Cardiac fibroblast (primary cell): ENCODE results near the gene SYDE2.
"Not testable (repeated sequence)": the region's sequence is repeated elsewhere in the genome, so short reads cannot be mapped to it uniquely, and the experiment has no call there.

ENCODE experiments used
- DNase-seq, 2 donors: peaks; one replicate each; pipeline versions ENCODE4 v3.0.0 to v3.0.0-alpha.2; 2010; ENCODE audit warnings: low read depth in 2 of 2
- H3K4me3 ChIP-seq, 2 donors: replicated peaks in 1 of 2; 1 replicate in 1 of 2; 2 replicates in 1 of 2; pipeline ENCODE4 v1.5.1; 2011; ENCODE audit warnings: low read depth in 2 of 2, low read length in 2 of 2, mild to moderate bottlenecking in 2 of 2, moderate library complexity in 1 of 2
- CTCF ChIP-seq: IDR thresholded peaks from one replicate; pipeline ENCODE4 v1.5.1; 2011; ENCODE audit warnings: low read depth, mild to moderate bottlenecking, low read length, inconsistent platforms

SYDE2 gene

DNA sequence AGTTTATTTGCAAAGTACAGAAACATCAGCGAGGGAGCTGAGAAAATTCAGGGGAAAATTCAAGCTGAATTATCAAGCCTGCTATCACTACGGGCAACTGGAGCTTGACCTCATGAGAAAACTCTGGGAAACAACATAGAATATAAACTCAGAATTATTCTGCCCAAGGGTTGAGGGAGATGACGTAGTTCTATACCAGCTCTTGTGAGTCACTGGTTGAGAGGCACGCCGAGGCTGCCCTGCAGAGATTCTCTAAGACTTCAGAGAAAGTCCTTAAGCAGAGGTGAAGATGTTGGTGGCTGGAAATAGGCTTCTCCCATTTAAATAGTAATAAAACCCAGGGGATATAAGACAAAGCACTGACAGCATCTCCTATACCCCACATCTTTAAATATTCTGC lies 12.3 kb downstream of the SYDE2 start:
- TF ChIP-seq CTCF, result no peak
- no peak for DNase-seq
- H3K4me3 ChIP-seq, result no peak overlapping the region

DNA sequence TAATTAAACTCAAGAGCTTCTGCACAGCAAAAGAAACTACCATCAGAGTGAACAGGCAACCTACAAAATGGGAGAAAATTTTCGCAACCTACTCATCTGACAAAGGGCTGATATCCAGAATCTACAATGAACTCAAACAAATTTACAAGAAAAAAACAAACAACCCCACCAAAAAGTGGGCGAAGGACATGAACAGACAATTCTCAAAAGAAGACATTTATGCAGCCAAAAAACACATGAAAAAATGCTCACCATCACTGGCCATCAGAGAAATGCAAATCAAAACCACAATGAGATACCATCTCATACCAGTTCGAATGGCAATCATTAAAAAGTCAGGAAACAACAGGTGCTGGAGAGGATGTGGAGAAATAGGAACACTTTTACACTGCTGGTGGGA lies 13.8 kb downstream of the SYDE2 start:
- H3K4me3 ChIP-seq, DNase-seq: not testable (repeated sequence)

GRCh38 chr1:85184245-85184644 lies 16.6 kb downstream of the SYDE2 start:
- no peak overlapping the region for H3K4me3 ChIP-seq
- TF ChIP-seq CTCF, result no peak
- no peak for DNase-seq

DNA sequence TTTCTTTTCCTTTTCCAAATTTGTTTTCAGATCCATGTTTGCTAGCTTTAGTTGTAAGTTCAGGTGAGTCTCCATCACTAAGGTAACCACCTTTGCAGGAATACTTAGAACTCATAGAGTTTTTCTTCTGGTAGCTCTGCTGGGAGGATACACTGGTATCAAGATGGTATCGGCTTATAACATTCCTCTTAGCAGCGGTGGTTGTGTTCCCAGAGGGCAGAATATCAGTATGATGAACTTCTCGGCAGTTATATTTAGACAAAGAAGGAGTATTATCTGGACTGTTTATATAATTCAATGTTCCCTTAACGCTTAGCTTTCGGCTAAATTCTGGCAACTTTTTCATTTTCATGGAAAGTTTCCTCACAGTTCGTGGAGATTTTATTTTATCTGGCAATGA lies 18.1 kb downstream of the SYDE2 start:
- H3K4me3 ChIP-seq, result no peak overlapping the region
- no peak for TF ChIP-seq CTCF
- no peak for DNase-seq

GRCh38 chr1:85180869-85181268 lies 19.9 kb downstream of the SYDE2 start:
- H3K4me3 ChIP-seq, result no peak overlapping the region
- no peak for TF ChIP-seq CTCF
- no peak for DNase-seq

DNA sequence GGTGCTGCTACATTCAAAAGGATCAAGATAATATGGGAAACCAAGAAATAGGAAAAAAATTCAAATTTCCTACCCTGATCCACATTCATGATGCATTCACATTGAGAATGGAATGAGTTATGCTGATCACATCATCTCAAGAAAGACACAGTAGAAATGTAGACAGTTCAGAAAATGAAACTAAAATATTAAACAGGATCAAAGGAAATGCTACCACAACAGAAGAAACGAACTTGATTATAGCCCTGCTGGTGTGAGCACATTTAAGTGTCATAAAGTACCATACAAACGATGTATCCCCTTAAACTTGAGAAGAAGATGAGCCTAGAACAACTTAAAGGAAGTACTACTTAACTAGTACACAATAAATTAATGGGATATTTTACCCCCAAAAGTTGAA lies 21.3 kb downstream of the SYDE2 start:
- no peak for DNase-seq
- no peak overlapping the region for H3K4me3 ChIP-seq
- TF ChIP-seq CTCF, result no peak

- DNase-seq, result no peak
- no peak for TF ChIP-seq CTCF
- no peak overlapping the region for H3K4me3 ChIP-seq
Measured at GRCh38 chr1:85178396-85178795, 22.4 kb downstream of the SYDE2 start.
